ENCODE results near the gene CDC5L. TPM values are rescaled to one million over a fixed set of nuclear protein-coding genes. Genes with fewer than 3 reads are reported as not detected.
"Not testable (repeated sequence)": the region's sequence is repeated elsewhere in the genome, so short reads cannot be mapped to it uniquely, and the experiment has no call there.

CDC5L gene
- total RNA-seq, 6 donors from 2014 or later, result 5.4 to 24.0 (median 13.8) TPM

DNA sequence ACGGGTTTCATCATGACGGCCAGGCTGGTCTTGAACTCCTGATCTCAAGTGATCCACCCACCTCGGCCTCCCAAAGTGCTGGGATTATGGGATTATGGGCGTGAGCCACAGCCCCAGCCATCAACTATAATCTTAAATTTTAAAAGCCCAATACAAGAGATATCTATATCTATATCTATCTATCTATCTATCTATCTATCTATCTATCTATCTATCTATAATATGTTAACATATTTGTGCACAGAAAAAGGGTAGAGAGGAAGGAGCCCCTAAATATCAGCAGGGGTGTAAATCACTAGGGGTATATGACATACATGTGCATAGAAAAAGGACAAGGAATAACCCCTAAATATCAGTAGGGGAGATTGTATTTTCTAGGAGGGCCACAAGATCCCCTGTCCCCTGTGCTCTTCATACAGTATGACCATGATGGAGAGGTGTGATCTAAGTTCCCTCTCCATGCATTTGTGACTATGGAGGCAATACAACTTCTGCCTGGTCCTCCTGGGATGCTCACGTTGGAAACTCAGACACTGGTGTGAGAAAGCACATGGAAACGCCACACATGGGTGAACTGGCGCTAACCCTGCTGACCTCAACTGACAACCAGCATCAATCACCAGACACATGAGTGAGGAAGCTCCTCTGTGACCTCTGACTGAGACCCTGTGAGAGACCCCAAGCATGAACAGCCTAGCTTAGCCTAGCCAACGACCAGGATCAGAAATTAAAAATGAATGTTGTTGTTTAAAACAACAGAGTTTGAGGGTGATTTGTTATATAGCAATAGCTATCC lies 46.2 kb upstream of the CDC5L start:
- H3K27me3 ChIP-seq, result peaks cover 0 to 11% (median 0%) of the 10 kb centered on the region in 4 donors
- H3K9me3 ChIP-seq, result no peaks in the 10 kb centered on the region
- no peak overlapping the region for H3K27ac ChIP-seq
- H3K4me3 ChIP-seq, result no peak overlapping the region
- 56 to 65% methylated on average over 8 of the region's 8 CpGs for WGBS, 2 donors
- no peak for ATAC-seq (ENCODE audit: low FRiP score in 2 of 2)
- no peak for DNase-seq
- TF ChIP-seq POLR2A (IDR thresholded peaks at IDR 0.05) (no peak), POLR2AphosphoS5 (IDR thresholded peaks at IDR 0.05) (no peak), EP300 (IDR thresholded peaks at IDR 0.05) (no peak), CTCF (IDR thresholded peaks at IDR 0.05) (no peak)
- no peaks in the 10 kb centered on the region for H3K36me3 ChIP-seq
- peaks cover 0 to 7% (median 3%) of the 10 kb centered on the region in 4 donors for H3K4me1 ChIP-seq

- TF ChIP-seq EP300 (IDR thresholded peaks at IDR 0.05) (no peak), POLR2AphosphoS5 (IDR thresholded peaks at IDR 0.05) (no peak), CTCF (IDR thresholded peaks at IDR 0.05) (no peak), POLR2A (IDR thresholded peaks at IDR 0.05) (no peak)
- Histone ChIP-seq H3K27ac (no peak overlapping the region), H3K4me3 (peak overlapping the region in 2 of 4 donors; percentile 17 to 24), H3K27me3 (peaks cover 0 to 11% (median 0%) of the 10 kb centered on the region in 4 donors), H3K9me3 (no peaks in the 10 kb centered on the region), H3K4me1 (peaks cover 0 to 7% (median 3%) of the 10 kb centered on the region in 4 donors), H3K36me3 (no peaks in the 10 kb centered on the region)
- DNase-seq (no peak), ATAC-seq (ENCODE audit: low FRiP score in 2 of 2) (peak in 1 of 2 donors; percentile 34)
- 33 to 38% methylated on average over 6 of the region's 6 CpGs for WGBS, 2 donors
These were observed 45.5 kb upstream of the CDC5L start for GRCh38 chr6:44342052-44342451.

DNA sequence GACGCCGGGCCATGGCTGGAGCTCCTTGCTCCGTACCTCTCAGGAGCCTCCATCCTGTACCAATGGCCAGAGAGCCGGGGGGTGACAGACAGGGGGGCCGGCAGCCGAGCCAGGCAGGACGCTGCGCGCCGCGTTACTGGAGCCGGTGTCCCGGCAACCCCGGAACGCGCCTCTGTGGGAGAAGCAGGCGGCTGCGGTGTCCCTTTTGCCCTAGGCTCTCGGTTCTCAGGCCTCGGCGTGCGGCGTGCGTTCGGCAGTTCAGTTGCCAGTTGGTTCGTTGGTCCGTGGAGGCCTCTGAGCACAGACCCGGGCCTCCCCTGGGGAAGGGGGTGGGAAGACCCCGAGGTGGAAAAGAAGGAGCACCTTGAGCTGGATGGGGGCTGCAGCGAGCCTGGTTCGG lies 45.0 kb upstream of the CDC5L start, which contains the start of gene SPATS1:
Gene SPATS1, plus strand, starts transcription at position 162 of the 400 bp plus-strand sequence. CDS start 446 bp downstream, outside the sequence.
- Histone ChIP-seq H3K27me3 (peaks cover 0 to 11% (median 0%) of the 10 kb centered on the region in 4 donors), H3K4me3 (peak within 1 kb of the TSS in 2 of 4 donors; percentile 17 to 24), H3K27ac (no peak within 1 kb of the TSS), H3K36me3 (no peaks in the 10 kb centered on the region), H3K9me3 (no peaks in the 10 kb centered on the region), H3K4me1 (peaks cover 0 to 7% (median 3%) of the 10 kb centered on the region in 4 donors)
- TF ChIP-seq POLR2A (IDR thresholded peaks at IDR 0.05), result no peak
- TF ChIP-seq POLR2AphosphoS5 (IDR thresholded peaks at IDR 0.05), result no peak
- no peak for TF ChIP-seq CTCF (IDR thresholded peaks at IDR 0.05)
- no peak for TF ChIP-seq EP300 (IDR thresholded peaks at IDR 0.05)
- peak in 1 of 2 donors; percentile 86 for DNase-seq
- peak in 1 of 2 donors; percentile 50 for ATAC-seq (ENCODE audit: low FRiP score in 2 of 2)
- WGBS, 2 donors, result 6 to 26% methylated on average over 10 to 19 of the region's 31 CpGs

GRCh38 chr6:44346818-44347217 lies 40.7 kb upstream of the CDC5L start:
- not testable (repeated sequence) for H3K36me3 ChIP-seq; ATAC-seq (ENCODE audit: low FRiP score in 2 of 2)

GRCh38 chr6:44349904-44350649 lies 37.4 kb upstream of the CDC5L start:
- no peaks in the 10 kb centered on the region for H3K27me3 ChIP-seq
- H3K4me3 ChIP-seq, result no peak overlapping the region
- 69 to 70% methylated on average over 6 of the region's 6 CpGs for WGBS, 2 donors
- no peak for DNase-seq
- H3K9me3 ChIP-seq, result no peaks in the 10 kb centered on the region
- ATAC-seq (ENCODE audit: low FRiP score in 2 of 2), result no peak
- no peaks in the 10 kb centered on the region for H3K36me3 ChIP-seq
- no peak overlapping the region for H3K27ac ChIP-seq
- TF ChIP-seq CTCF (IDR thresholded peaks at IDR 0.05), result no peak
- no peak for TF ChIP-seq EP300 (IDR thresholded peaks at IDR 0.05)
- TF ChIP-seq POLR2A (IDR thresholded peaks at IDR 0.05), result no peak
- no peak for TF ChIP-seq POLR2AphosphoS5 (IDR thresholded peaks at IDR 0.05)
- no peaks in the 10 kb centered on the region for H3K4me1 ChIP-seq

More at GRCh38 chr6:44346818-44347217, 40.7 kb upstream of the CDC5L start:
- not testable (repeated sequence) for DNase-seq, H3K27ac ChIP-seq, H3K4me1 ChIP-seq, H3K27me3 ChIP-seq, H3K9me3 ChIP-seq, H3K4me3 ChIP-seq
- 71 to 88% methylated on average over 4 of the region's 4 CpGs for WGBS, 2 donors

DNA sequence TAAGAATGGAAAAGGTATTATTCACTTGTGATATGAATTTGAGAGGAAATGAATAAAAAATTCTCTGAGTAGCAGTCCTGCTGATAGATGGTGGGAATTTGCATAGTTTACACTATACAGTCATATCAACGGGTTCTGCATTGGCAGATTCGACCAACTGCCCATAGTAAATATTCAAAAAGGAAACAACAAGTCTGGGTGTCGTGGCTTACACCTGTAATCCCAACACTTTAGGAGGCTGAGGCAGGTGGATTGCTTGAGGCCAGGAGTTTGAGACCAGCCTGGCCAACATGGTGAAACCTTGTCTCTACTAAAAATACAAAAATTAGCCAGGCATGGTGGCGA lies 36.9 kb upstream of the CDC5L start:
- not testable (repeated sequence) for ATAC-seq (ENCODE audit: low FRiP score in 2 of 2); H3K27ac ChIP-seq; DNase-seq; H3K9me3 ChIP-seq; H3K36me3 ChIP-seq; H3K27me3 ChIP-seq; H3K4me3 ChIP-seq; H3K4me1 ChIP-seq
- 74 to 76% methylated on average over 4 of the region's 4 CpGs for WGBS, 2 donors

Measured in upper lobe of left lung (tissue), 6 donors.